T-helper 9 cell (primary cell): Measurements from ENCODE around the gene EFNA2.
"Not testable (repeated sequence)": the region's sequence is repeated elsewhere in the genome, so short reads cannot be mapped to it uniquely, and the experiment has no call there.

ENCODE experiments used
- DNase-seq: peaks from one replicate; pipeline ENCODE4 v3.0.0-alpha.2; 2020

The EFNA2 gene

DNA sequence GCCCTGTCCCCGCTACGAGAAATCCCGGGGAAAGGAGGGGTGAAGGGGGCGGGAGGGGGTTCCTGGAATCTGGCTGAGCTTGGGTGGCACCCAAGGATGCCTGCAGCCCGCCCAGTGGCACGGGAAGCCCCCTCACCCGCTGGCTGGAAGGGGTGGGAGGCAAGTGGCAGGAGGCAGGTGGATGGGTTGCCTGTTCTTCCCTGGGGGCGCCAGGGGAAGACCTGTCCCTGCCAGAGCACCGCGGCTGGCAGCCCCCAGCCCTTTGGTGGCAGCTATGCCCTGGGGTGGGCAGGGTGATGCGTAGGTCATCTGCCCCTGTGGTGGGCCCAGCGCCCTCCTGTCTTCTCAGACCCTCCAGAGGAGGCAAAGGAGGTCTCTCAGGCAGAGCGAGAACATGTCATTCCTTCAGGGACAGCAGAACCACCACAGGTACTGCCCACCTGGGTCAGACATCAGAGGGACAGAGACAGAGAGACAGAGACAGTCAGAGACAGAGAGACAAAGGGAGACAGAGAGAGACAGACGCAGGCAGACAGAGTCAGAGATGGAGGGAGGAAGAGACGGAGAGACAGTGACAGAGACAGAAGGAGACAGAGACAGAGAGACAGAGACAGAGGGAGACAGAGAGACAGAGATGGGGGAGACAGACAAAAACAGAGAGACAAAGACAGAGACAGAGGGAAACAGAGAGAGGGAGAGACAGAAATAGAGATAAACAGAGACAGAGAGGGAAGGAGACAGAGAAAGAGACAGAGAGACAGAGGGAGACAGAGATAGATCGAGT, 36.7 kb downstream of the EFNA2 start:
- DNase-seq = no peak

DNA sequence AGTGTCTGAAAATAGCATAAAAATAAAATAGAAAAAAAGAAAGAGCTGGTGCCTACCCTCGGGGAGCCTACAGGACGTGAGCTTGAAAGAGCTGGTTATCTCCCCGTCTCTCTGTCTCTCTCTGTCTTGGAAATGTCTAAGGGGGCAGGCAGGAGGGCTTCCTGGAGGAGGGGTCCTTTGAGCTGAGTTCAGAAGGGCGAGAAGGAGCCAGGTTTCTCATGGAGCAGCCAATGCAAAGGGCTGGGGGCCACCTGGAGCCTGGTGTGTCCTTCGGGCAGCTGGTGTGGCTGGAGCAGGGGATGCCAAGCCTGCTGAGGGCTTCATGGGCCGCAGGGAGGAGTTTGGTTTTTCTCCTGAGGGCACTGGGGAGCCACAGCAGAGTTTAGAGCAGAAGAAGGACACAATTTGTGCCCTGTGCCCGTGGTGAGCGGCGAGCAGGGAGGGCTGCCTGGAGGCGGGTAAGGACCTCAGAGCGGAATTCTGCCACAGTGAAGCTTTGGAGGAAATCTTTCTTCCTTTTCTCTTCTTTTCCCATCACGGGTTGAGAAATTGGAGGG, 38.7 kb downstream of the EFNA2 start:
- no peak for DNase-seq

DNA sequence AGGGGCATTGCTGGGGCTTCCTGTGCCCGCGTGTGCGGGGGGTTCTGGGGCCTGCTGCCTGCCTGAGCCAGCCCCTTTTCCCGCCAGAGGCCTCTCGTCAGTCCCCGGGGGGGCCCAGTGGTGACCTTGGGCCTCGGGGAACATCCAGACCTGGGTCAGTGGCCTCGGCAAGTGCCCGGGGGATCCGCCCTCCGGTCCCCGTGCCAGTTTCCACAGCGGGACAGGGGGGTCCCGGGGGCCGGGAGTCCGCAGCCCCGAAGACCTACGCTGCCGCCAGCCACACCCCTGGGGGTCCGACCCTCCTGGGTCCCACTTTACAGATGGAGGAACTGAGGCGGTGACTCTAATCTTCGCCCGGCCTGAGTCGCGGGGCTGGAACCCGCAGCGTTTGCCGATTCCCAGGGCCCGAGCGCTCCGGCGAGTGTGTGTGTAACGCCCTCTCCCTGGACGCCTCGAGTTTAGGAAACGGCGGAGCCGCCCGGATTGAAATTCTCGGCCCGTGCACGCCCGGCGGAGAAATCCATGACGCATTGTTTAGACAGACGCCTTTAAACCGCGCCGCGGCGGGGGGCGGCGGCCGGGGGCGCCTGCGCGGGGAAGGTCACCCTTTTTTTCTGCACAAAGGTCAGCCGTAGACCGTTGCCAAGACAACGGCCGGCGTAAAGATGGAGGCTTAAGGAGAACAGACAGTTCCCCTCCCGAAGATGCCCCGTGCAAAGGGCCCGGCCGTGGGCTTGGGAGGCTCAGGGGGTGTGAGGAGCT, 39.3 kb downstream of the EFNA2 start:
- DNase-seq = no peak

DNA sequence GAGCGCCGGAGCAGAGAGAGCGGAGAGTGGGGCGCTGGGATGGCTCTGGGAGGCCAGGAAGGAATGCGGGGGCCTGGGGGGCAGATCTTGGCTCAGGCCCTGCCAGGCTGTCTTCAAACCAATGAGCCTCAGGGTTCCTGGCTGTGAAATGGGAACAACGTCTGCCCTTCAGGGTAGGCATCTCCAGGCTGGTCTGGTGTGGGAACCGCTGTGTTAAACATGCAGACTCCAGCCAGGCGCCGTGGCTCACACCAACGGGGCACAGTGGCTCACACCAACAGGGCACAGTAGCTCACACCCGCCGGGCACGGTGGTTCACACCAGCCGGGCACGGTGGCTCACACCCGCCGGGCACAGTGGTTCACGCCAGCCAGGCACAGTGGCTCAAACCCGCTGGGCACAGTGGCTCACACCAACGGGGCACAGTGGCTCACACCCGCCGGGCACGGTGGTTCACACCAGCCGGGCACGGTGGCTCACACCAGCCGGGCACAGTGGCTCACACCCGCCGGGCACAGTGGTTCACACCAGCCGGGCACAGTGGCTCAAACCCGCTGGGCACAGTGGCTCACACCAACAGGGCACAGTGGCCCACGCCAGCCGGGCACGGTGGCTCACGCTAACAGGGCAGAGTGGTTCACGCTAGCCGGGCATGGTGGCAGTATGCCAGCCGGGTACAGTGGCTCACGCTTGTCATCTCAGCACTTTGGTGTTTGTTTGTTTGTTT, 40.1 kb downstream of the EFNA2 start:
- DNase-seq = no peak

DNA sequence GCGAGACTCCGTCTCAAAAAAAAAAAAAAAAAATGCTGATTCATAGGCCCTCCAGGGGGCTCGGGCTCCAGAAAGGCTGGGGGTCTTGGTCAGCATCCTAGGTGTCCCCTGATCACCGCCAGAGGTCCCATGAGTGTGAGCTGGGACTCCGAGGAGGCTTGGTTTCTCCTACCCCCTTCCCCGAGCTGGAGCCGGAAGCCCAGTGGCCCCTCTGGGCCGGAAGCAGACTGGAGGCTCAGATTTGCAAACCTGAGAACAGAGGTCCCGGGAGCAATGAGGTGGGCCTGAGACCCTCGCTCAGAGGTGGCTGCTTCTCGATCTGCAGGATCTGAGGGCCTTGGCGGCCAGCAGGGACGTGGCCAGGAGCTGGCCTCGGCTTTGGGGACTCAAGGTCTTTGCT, 41.5 kb downstream of the EFNA2 start:
- DNase-seq = no peak

DNA sequence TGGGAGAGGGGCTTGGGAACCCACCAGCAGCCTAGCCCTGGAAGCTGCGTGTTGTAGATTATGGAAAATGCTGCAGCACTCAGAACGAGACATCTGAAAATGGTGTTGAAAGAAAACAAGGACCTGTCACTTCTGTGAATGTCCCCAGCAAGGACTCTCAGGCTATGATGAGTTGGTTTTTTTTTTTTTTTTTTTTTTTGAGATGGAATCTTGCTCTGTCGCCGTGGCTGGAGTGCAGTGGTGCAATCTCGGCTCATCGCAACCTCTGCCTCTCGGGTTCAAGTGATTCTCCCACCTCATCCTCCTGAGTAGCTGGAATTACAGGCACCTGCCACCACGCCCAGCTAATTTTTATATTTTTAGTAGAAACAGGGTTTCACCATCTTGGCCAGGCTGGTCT, 46.5 kb downstream of the EFNA2 start:
- not testable (repeated sequence) for DNase-seq

DNA sequence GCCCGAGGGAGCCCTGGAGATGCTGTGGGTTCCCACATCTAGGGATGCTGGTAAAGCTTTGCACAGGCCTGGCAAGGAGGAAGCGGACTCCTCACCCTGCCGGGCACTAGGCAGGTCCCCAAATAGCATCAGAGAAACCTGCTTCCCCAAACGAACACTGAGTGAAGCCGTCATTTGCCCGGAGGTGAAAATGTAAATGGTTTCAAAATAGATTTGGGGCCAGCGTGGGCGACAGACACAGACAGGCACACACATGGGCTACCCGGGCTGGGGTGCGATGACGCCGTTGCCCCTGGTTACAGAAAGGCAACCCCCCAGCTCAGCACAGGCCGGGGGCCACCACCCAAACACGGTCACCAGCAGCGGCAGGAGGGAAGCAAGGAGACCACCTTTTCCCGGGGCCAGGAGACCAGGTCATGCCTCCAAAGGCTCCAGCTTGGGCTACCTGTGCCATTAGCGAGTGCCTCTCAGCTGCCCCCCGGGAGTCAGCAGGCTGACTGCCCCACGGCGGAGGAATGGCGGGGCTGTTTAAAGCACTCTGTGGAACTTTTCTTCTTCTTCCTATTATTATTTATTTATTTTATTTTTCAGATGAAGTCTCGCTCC, 50.5 kb downstream of the EFNA2 start:
- DNase-seq = no peak

DNA sequence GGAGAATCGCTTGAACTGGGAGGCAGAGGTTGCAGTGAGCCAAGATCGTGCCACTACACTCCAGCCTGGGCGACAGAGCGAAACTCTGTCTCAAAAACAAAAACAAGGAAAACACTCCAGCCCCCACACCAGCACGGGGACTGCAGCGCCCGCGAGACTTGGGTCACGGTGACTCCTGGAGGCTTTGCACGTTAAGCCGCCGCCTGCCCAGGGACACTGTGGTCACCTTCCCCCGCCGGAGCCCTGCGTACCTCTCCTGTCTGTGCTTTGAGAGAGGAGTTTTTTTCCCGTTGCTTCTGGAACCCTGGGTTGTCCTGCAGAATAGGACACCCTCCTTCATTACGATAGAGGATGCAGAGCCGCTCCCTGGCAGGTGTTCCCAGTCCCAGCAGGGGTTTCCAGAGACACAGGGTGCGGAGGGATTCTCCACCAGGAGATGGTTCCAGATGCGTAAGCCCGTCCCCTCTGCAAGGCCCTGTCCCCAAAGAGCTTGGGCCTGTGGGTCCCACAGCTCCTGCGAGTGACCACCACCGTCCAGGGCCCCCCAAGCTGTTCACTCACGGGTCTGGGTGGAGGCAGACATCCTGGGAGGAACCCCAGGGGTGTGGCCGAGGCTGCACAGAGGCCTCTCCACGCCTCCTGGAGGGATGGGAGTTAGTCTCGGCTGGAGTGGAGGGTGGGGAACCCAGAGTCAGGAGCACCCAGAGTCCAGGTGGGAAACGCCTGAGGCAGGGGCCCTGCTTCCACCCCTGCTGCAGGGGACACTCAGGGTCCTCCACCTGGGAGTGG, 55.2 kb downstream of the EFNA2 start:
- DNase-seq = no peak

DNA sequence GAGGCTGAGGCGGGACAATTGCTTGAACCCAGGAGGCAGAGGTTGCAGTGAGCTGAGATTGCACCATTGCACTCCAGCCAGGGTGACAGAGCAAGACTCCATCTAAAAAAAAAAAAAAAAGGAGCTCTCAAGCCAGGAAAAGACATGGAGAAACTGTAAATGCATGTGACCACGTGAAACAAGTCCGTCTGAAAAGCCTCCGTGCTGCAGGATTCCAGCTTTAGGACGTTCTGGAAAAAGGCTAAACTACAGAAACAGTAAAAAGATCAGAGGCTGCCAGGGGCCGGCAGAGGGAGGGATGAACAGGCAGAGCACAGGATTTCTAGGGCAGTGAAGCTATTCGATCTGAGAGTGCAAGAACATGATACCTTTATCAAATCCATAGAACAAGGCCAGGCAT, 57.4 kb downstream of the EFNA2 start:
- no peak for DNase-seq

DNA sequence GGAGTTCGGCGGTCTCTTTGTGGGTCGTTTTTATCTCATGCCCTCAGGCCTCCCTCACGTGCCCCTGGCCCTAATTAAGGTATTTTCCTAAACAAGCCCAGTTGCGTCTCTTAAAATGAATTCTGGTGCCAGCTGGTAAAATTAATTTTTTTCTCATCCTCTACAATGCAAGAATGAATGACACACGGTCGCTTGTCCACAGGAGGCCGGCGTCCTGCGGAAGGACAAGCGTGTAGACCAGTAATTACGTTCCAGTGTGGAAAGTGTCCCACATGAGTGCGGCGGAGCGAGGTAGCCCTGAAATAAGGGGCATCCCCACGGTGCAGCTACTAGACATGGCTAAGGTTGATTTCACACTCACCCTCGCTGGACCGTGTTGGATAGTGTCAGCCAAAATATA, 63.5 kb downstream of the EFNA2 start:
- DNase-seq = no peak

DNA sequence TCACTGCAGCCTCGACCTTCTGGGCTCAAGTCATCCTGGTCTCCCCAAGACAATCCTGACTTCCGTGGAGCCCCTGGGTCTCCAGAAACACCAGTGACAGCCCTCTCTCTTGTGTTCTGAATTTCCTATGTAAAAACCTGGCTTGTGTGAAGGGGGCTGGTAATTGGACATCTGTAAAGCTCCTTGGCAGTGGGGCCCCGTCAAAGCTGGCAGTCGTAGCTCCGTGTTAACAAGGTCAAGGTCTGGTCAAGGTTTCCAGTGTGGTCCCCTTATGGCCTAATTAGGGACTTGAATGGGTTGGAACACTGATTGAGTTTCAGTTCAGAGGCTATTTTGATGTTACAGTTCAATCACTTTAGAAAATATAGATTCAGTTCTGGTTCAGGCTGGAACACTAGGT, 65.2 kb downstream of the EFNA2 start:
- no peak for DNase-seq
